Measurements from ENCODE around the gene TNFRSF18.

TNFRSF18 gene

GRCh38 chr1:1161078-1161682, 45.2 kb downstream of the TNFRSF18 start:
- DNase-seq, result no peak

GRCh38 chr1:1160281-1160930, 46.0 kb downstream of the TNFRSF18 start:
- no peak for DNase-seq

GRCh38 chr1:1157914-1158710, 48.3 kb downstream of the TNFRSF18 start:
- DNase-seq, result peak; percentile 75 to 94

GRCh38 chr1:1157426-1157913, 48.9 kb downstream of the TNFRSF18 start:
- DNase-seq, result peak; percentile 69 to 92

- no peak for DNase-seq
Measured at GRCh38 chr1:1157033-1157365, 49.4 kb downstream of the TNFRSF18 start.

- no peak for DNase-seq
Measured at GRCh38 chr1:1156140-1157032, 50.0 kb downstream of the TNFRSF18 start.

- DNase-seq, result no peak
Measured at GRCh38 chr1:1155258-1155657, 51.1 kb downstream of the TNFRSF18 start.

- DNase-seq, result no peak
Measured at GRCh38 chr1:1153874-1154273, 52.5 kb downstream of the TNFRSF18 start.

Data from NCI-H526 (cell line).